Raji (cell line): ENCODE data around the gene ADRA2C.

ENCODE experiments used
- POLR2A ChIP-seq: IDR thresholded peaks from 2 replicates; pipeline ENCODE4 v1.6.1; 2011; ENCODE audit warnings: low read depth, low read length, control low read depth; ENCODE audit not compliant: insufficient read depth

Gene ADRA2C

DNA sequence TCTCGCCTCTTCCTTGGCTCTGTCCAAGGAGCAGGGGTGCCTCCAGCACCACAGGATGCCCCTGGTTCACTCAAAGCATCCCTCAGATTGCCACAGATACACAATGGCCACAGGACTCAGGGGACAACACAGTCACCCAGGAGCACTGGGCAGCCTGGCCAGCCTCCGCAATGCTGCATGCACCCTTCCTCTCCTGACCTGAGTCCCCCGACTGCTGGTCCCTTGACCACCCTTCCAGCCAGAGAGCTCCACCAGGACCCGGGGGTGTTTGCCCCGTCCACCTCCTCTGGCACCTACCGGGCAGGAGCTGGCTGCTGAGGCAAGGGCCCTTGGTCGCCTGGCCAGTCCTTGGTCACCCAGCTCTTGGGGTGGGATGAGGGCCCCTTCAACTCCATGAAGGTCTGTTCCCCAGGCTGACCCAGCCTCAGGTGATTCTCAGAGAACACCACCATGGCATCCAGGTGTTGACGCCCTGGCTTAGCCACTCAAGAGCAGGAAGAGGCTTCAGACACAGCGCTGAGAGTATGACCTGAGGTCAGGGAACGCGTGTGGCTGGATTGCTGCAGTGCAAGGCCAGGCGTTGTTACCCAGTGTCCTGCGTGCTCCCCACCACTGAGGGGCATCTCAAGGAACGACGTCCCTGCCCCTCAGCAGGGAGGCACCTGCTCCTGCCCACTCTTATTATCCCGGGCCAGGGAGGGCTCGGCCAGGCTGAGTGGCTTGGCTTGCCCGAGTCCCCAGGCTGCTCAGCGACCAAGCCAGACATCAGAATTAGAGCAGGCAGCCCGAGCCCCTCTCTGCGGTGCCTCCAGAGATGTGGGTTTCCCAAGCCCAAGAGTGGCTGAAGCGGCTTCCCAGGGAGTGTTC lies 10.2 kb downstream of the ADRA2C start:
- no peak for TF ChIP-seq POLR2A

DNA sequence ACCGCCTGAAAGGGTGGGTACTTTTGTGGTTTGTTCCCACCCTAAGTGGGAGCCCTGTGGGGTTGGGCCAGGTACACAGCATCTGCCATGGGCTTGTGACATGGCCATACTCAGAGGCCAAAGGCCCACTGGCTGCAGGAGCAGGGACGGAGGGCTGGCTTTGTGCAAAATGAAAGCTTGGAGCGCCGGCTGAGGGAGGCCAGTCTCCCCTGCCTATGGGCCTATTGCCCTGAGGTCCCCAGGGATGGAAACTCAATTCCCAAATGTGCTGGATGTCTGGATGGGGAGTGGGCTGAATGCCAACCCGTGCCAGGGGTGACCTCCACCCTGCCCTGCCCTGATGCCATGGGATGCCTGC lies 10.8 kb downstream of the ADRA2C start:
- TF ChIP-seq POLR2A = no peak

DNA sequence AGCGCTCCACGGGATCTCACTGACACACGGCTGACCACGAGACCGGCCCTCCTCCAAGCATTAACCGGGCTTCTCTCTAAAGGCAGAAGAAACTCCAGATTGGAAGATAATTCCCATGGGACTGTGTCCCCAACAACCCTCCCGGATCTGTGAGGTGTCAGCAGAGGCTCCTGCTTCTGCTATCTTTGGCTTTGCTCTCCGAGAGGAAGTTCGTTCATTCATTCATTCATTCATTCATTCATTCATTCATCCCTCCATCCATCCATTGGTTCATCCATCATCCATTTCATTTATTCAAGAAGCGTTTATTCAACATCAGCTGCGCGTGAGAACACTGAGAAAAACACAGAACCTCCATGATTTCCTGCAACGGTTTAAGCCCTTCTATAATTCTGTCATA lies 11.5 kb downstream of the ADRA2C start:
- TF ChIP-seq POLR2A = no peak

DNA sequence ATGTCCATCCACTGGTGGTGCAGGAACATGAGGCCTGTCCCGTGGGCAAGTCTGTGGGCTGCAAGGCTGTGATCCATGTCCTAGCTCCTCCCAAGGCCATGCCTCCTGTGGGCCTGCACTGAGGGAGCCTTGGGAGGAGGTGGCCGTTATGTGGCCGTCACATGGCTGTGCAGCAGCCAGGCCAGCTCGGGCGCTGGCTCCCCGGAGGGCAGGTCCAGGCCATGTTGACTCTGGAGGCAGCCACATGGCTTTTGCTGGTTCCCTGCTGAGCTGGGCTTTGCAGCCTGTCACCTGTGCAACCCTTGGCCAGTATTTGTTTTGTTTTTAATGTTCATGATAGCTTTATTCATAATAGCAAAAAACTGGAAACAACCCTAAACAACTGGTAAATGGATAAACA lies 13.3 kb downstream of the ADRA2C start:
- TF ChIP-seq POLR2A = no peak

DNA sequence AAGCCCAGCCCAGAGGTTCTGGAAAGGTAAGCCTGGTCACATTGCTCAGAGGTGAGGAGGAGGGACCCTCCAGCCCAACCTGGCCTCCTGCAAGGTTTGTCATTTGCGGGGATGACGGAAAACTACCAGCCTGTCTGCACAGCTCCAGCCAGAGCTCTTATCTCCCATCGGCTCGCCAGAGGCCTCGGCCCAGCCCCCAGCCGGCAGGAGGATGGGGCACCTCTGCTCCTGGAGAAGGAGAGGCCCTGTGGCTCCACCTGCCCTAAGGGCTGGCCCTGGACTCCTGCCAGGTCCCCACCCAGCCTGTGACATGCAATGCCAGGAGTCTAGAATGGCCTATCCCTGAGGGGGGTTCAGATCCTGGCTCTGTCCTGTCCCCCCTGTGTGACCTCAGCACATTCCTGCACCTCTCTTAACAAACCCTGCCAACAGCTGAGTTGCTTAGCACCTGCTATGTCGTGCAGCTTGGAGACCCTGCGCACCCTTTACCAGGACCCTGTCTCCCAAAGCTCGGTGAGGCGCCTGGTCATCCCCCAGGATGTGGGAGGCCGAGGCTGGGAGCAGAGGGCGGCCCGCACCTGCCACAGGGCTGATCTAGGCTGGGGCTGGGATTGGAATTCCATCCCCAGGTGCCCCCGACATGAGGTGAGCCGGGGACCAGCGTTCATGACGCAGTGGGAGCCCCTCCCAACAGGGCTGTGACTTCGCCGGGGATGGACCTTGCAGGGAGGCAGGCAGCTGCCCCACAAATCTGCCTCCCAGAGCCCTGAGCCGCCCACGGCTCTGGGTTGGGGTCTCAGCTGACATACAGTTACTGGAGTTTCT lies 14.4 kb downstream of the ADRA2C start:
- no peak for TF ChIP-seq POLR2A

DNA sequence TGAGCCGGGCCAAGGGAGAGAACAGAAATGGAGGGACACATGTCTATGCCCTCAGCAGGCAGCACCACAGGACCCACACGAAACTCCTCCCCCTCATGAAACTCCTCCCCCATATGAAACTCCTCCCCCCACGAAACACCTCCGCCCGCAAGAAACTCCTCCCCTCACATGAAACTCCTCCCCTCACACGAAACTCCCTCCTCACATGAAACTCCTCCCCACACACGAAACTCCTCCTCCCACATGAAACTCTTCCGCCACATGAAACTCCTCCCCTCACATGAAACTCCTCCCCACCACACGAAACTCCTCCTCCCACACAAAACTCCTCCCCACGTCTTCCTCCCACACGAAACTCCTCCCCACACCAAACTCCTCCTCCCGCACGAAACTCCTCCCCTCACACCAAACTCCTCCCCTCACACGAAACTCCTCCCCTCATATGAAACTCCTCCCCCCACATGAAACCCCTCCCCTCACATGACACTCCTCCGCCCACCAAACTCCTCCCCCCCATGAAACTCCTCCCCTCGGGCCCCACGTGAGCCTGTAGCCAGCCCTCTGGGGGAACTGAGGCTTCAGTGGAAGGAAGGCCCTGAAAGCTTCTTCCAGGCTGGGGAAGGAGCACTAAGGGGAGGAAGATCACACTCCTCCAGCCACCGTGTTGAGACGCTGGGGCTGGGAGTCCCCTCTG lies 15.2 kb downstream of the ADRA2C start:
- TF ChIP-seq POLR2A = no peak

DNA sequence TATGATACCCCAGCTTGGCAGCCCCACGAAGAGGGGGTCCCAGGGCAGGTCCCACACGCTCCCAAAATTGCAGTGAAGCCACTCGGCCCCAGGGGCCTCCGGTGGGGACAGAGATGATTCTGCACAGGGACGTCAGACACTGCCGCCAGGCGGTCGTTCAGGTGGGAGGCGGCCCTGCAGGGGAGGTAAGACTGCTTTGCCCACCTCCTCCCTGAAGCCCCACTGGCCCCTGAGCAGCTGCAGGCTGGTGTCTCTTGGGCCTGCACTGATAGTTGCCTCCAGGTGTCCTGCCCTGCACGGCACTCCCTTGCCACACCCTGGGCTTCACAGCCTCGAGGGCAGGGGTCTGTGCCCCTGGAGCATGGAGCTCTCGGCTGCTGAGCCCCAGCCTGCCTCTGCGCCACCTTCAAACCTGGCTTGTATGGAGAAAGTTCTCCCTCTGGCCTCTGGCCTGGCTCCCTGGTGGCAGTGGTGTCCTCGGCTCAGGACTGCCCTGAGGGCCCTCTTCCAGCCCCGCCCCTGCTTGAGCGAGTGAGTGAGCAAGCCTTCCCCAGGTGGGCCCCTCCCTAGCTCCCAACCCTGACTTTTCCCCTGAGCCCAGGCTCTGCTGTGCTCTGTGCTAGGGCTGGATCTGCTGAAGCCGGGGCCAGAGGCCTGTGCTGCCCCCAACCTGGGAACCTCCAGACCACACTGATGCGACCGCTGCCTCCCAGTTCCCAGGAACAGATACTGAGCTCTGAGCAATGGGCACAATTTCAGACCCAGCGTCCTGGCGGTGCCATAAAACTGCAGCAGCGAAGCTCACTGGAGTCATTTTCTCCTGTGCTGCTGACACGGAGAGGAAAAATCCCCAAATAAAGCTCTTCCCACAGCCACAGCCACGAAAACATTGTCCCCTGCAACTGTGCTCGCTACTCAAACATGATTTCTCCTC lies 16.1 kb downstream of the ADRA2C start:
- no peak for TF ChIP-seq POLR2A

DNA sequence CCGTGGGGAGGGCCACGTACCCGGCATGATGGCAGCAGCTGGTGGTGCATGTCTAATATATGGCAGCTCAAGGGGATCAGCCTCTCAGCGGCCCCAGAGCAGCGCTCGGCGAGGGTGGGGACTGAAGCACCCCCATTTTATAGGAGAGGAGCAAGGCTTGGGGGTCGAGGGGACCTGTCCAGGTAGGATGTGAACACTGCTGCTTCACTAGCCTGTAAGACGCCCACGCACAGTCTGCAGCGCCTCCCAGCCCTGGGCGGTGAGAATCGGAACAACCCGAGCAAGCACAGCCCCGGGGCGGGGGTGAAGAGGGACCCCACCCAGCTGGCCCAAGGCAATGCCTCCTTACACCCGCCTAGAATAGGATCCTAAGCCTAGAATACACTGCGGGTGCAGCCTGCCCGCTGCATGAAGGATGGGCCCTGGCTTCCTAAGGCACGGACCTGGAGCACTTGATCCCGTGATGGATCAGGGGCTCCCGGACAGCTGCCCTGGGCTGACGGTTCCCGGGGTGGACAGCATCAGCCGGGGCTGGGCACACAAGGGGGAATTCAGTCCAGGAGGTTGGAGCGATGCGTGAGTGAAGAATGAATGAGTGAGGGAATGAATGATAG lies 17.6 kb downstream of the ADRA2C start:
- TF ChIP-seq POLR2A = no peak

DNA sequence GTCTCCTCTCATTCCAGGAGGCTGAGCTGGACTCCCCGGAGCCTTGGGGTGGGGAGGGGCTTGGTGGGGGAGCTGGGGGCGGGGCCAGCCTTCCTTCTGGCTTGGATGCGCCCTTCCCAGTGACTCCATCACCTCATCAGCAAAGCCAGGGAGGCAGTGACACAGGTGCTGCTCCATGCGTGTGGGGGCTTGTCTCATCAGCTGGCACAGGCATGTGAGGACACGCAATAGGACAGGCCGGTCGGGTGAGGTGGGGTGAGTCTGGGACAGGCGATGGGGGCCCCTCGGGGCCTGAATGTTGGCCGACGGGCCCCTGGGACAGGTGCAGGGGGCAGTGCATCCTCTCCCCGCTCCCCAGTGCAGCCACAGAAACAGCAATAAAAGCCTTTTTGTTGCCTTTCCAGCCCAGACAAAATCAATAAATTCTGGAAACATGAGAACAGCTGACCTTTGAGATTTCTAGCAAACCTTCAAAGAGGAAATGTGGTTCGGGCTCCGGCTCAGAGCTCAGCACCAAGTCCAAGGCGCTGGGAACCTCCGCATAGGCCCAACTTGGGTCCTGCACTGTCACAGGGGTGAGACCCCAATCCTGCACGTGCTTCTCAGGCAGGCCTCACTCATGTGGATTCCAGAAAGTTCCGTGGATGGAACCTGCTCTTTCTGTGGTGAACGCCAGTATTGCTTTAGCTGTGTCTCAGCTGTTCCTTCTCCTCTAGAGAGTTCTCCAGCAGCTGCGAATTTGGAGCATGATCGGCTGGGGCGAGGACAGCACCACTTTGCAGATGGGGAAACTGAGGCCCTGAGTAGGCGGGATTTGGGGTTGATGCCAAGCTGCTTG lies 18.5 kb downstream of the ADRA2C start:
- no peak for TF ChIP-seq POLR2A

DNA sequence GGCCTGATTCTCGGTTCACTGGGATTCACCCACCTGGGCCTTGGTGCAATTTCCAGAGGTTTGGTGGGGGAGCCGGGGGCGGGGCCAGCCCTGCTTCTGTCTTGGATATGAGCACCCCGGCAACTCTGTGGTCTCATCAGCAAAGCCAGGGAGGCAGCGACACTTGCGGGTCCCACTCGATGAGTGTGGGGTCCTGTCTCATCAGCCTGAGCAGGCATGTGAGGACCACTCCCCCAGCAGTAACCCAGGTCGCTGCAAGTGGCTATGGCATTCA lies 19.0 kb downstream of the ADRA2C start:
- TF ChIP-seq POLR2A = no peak

DNA sequence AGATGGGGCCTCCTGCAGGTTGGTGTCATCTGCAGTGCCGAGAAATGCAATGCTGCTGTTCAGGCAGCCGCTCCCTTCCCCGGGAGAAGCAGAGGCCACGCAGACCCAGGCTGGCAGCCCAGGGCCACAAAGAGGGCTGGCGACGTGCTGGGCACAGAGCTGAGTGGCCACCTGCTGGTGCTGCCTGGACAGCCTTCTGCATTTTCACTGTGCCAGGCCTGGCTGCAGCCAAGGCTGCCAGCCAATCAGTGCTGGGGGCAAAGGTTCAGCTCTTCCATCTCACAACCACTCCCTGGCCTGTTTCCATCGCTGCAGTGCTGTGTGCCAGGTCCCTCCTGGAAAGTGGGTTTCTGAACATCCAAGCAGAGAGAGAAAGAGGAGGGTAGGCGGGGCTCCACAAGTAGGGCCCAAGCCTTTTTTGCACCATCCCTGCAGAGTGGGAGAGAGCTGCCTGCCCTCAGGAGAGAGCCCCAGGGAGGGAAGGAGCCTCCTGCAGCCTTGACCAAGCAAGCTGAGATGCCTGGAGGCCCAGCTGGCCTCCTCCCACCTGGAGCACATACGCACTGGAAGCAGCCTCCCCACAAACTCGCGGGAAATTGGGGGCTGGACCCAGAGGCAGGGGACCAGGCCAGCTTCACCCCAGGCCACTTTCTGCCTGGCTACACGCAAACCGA lies 20.1 kb downstream of the ADRA2C start:
- no peak for TF ChIP-seq POLR2A

DNA sequence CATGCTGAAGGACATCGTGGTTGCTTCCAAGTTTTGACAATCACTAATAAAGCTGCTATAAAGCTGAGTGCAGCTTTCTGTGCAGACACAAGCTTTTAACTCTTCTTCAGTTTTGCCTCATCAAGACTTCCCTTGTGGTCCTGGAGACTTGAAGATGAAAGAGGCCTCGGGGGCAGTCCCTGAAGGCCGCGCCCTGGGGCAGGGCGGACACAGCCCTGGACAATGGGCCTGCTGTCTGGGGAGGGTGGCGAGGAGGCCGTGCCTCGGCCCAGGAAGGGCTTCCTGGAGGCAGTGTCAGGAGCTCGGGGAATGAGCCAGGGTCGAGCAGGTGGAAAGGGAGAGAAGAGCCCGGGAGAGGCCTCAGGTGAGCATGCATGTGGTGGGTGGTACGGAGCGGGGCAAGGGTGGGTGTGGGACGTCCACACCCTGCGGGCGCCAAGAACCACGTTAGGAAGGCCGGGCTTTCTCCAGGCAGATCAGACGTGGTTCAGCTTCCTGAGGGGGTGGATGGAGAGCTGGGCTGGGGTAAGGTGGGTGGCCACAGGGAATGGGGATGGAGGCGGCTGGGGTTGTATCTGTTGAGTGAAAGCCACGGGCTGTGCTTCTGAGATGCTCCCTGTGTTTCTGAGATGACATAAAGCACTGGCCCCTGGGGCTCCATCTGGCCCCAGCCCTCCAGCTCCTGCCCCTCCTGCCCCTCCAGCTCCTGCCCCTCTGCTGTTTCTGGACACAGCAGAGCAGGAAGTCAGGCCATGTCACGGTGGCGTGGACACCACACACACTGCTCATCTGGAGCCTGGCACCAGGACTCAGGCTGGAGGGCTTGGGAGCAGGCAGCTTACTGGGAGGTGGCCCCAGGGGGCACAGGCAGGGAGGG lies 21.5 kb downstream of the ADRA2C start:
- no peak for TF ChIP-seq POLR2A
